ENCODE data around the gene MAN1A1.
A peak's percentile ranks its signal among the peaks of the same experiment; 100 is the strongest.
"Not testable (repeated sequence)": the region's sequence is repeated elsewhere in the genome, so short reads cannot be mapped to it uniquely, and the experiment has no call there.

Gene MAN1A1

DNA sequence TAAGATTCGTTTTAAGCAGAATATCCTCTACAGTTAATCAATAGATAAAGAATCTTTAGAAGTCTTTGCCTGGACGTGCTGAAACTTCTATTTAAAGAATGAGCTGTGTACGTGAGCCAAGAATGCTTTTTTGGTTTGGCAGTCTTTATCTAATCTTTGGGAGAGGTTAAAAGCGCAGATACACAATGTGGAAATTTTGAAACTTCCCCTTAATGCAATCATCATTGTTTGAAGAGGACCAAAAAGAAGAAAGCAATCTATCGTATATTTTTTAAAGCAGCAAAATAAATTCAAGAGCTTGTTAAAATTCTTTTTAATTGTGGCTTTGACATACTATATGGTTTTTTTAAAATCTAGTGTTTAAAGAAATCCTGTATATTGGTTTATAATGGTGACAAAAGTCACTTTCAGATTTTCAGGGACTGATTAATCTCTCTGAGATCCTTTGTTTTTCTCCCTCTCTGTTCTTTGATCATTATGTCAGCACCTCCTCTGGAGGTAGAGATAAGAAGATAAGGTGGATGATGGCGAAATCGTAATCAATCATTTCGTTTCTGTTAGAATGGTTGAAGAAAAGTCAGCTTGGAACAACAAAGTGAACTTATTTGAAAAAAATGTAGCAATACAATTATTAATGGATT, 179.0 kb downstream of the MAN1A1 start:
- no peak for DNase-seq (ENCODE audit: low read depth)
- no peak overlapping the region for H3K4me3 ChIP-seq (ENCODE audit: low read length)
- TF ChIP-seq, protein P1, sequence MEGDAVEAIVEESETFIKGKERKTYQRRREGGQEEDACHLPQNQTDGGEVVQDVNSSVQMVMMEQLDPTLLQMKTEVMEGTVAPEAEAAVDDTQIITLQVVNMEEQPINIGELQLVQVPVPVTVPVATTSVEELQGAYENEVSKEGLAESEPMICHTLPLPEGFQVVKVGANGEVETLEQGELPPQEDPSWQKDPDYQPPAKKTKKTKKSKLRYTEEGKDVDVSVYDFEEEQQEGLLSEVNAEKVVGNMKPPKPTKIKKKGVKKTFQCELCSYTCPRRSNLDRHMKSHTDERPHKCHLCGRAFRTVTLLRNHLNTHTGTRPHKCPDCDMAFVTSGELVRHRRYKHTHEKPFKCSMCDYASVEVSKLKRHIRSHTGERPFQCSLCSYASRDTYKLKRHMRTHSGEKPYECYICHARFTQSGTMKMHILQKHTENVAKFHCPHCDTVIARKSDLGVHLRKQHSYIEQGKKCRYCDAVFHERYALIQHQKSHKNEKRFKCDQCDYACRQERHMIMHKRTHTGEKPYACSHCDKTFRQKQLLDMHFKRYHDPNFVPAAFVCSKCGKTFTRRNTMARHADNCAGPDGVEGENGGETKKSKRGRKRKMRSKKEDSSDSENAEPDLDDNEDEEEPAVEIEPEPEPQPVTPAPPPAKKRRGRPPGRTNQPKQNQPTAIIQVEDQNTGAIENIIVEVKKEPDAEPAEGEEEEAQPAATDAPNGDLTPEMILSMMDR (conservative IDR thresholded peaks at IDR 0.05; ENCODE audit: low read depth, low read length): no peak

DNA sequence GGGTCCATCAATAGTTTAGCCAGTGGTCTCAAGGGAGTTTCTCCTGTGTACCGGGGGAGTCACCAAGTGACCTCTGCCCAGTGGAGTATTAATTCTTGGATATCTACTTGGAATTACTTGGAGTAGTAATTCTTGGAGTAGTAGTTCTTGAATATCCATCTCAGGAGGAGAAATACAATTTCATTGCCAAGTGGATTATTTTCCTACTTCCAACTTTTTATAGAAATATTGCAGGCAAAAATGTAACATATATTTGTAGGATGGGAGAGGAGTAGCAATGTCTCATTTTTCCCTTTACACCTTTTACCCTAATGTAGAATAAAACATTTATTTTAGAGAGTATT, 179.5 kb downstream of the MAN1A1 start:
- TF ChIP-seq, protein P1 (conservative IDR thresholded peaks at IDR 0.05; ENCODE audit: low read depth, low read length): no peak
- DNase-seq (ENCODE audit: low read depth): no peak
- no peak overlapping the region for H3K4me3 ChIP-seq (ENCODE audit: low read length)

DNA sequence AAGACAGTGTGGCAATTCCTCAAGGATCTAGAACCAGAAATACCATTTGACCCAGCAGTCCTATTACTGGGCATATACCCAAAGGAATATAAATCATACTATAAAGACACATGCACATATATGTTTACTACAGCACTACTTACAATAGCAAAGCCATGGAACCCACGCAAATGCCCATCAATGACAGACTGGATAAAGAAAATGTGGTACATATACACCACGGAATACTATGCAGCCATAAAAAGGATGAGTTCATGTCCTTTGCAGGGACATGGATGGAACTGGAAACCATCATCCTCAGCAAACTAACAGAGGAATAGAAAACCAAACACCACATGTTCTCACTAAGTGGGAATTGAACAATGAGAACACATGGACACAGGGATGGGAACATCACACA, 180.2 kb downstream of the MAN1A1 start:
- H3K4me3 ChIP-seq (ENCODE audit: low read length); DNase-seq (ENCODE audit: low read depth): not testable (repeated sequence)

DNA sequence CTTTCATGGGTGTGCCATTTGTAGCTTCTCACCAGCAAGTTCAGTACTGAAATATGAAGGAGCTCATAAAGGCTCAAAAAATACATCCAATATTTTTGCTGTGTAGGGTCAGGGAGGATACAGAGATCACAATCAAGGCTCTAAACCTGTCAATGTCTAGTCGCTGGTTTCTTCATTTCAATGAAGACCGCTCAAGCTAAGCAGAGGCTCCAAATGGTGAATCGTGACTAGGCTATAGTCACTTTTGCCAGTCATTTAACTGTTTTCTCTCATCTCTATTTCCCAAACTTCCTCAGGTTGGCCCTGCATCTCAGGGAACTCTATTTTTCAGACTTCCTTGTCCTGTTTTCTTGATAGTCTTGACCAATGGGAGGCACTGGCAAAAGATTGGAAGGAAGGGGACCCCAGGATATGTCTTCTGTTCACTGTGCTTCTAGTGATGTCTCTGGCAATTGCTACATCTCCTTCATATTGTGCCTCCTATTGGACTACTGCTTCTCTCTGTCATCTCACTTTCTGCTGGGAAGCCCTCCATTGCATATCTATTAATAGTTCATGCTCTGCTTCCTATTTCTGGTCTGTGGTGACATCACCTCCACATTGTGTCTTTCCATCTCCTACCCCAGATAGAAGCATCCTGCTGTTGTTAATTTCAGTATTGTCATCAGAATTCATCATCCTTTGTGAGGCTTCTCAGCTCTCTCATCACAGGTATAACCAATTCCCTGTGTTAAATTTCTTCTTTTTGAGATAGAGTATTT, 183.4 kb downstream of the MAN1A1 start:
- TF ChIP-seq, protein P1 (conservative IDR thresholded peaks at IDR 0.05; ENCODE audit: low read depth, low read length): no peak
- no peak for DNase-seq (ENCODE audit: low read depth)
- no peak overlapping the region for H3K4me3 ChIP-seq (ENCODE audit: low read length)

DNA sequence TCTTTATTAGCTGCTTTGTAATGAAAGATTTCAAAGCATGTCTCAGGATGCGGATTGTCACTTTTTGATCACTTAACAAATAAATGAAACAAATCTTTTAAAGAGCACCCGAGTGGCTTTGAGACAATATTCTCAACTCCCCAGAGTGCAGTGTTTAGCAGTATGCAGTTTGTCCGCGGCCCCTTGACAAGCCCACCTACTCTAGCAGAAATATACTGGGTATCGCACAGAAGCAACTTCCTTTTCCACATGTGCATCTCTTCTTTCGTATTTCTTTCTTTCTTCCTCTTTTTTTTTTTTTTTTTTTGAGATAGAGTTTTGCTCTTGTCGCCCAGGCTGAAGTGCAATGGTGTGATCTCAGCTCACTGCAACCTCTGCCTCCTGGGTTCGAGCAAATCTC, 186.6 kb downstream of the MAN1A1 start:
- no peak overlapping the region for H3K4me3 ChIP-seq (ENCODE audit: low read length)
- DNase-seq (ENCODE audit: low read depth): no peak
- TF ChIP-seq, protein P1 (conservative IDR thresholded peaks at IDR 0.05; ENCODE audit: low read depth, low read length): no peak

DNA sequence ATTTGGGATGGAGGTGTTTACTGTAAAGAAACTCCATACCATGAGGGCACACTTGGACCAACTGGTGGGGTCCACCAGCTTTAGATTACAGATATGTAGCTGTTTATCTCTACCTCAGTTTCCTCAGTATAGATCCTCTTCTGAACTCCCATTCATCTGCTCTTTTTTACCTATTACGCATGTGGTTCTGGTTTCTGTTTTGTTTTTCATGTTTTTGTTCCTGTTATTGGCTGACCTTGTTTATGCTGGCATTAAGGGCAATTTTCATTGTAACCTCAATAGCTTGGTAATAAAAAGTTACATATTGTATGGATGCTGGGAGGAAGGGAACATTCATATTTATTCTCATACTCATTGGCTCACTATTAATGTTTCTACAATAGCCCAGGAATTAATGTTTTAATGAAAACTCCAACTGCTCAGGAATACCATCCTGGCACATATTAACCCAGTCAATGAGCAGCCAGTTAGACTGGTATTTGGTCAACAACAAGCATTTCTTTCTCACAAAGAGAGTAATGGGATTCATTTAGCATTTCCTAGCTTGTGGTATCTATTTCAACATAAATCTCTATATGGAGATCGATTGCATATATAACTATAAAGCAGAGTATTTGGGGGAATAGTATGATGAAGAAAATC, 187.3 kb downstream of the MAN1A1 start:
- no peak for DNase-seq (ENCODE audit: low read depth)
- no peak overlapping the region for H3K4me3 ChIP-seq (ENCODE audit: low read length)
- TF ChIP-seq, protein P1 (conservative IDR thresholded peaks at IDR 0.05; ENCODE audit: low read depth, low read length): no peak

DNA sequence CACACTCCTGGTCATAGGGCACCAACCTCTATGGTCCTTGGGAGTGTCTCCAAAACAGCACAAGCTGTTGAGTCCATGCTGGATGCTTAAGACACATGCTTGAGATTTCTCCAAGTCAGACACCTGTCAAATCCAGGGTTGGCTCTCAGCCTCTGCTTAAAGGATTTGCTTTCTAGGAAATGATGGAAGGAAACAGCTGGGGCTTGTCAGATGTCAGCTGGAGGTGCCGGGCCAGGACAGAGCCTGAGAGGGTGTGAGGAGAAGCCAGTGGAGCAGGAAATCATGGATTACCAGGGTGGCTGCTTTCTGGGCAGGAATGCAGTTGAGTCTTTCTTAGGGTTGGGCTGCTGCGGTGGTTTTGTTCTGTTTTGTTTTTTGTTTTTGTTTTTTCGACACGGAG, 188.1 kb downstream of the MAN1A1 start:
- H3K4me3 ChIP-seq (ENCODE audit: low read length): no peak overlapping the region
- DNase-seq (ENCODE audit: low read depth): peak; percentile 20
- TF ChIP-seq, protein P1 (conservative IDR thresholded peaks at IDR 0.05; ENCODE audit: low read depth, low read length): no peak
